Parathyroid adenoma (tissue), 2 donors: ENCODE measurements around the gene PCDHGB3.
"Not testable (repeated sequence)": the region's sequence is repeated elsewhere in the genome, so short reads cannot be mapped to it uniquely, and the experiment has no call there.

Source experiments
- H2AFZ ChIP-seq: fragments of 300-600 bp; sonication (generic); one replicate; pipeline ENCODE4 v1.7.0; 2017; ENCODE audit warnings: antibody characterized with exemption, mild to moderate bottlenecking
- H3K27ac ChIP-seq: fragments of 300-600 bp; sonication (generic); one replicate; pipeline ENCODE4 v1.7.0; 2017
- H3K27me3 ChIP-seq: fragments of 300-600 bp; sonication (generic); one replicate; pipeline ENCODE4 v1.7.0; 2017; ENCODE audit warnings: low read length; ENCODE audit not compliant: control insufficient read depth, insufficient read depth
- H3K36me3 ChIP-seq: fragments of 300-600 bp; sonication (generic); one replicate; pipeline ENCODE4 v1.7.0; 2017; ENCODE audit warnings: low read length; ENCODE audit not compliant: control insufficient read depth, insufficient read depth
- H3K4me1 ChIP-seq: fragments of 300-600 bp; sonication (generic); one replicate; pipeline ENCODE4 v1.7.0; 2017; ENCODE audit warnings: control low read depth
- H3K4me2 ChIP-seq: fragments of 300-600 bp; sonication (generic); one replicate; pipeline ENCODE4 v1.7.0; 2017; ENCODE audit warnings: low read length
- H3K4me3 ChIP-seq: fragments of 300-600 bp; sonication (generic); one replicate; pipeline ENCODE4 v1.7.0; 2017; ENCODE audit warnings: low read depth, low read length
- H3K79me2 ChIP-seq: fragments of 300-600 bp; sonication (generic); one replicate; pipeline ENCODE4 v1.7.0; 2017; ENCODE audit warnings: control low read depth
- H3K9ac ChIP-seq: fragments of 300-600 bp; sonication (generic); one replicate; pipeline ENCODE4 v1.7.0; 2017; ENCODE audit warnings: mild to moderate bottlenecking
- H3K9me3 ChIP-seq: fragments of 300-600 bp; sonication (generic); one replicate; pipeline ENCODE4 v1.7.0; 2017; ENCODE audit warnings: low read length; ENCODE audit not compliant: control insufficient read depth
- TF ChIP-seq, protein P1 (sequence below): fragments of 300-600 bp; sonication (generic); IDR thresholded peaks from one replicate; pipeline ENCODE4 v1.7.0; 2017; ENCODE audit warnings: antibody characterized with exemption, mild to moderate bottlenecking
- donor health status: primary hyperparathyroidism.

Gene PCDHGB3

DNA sequence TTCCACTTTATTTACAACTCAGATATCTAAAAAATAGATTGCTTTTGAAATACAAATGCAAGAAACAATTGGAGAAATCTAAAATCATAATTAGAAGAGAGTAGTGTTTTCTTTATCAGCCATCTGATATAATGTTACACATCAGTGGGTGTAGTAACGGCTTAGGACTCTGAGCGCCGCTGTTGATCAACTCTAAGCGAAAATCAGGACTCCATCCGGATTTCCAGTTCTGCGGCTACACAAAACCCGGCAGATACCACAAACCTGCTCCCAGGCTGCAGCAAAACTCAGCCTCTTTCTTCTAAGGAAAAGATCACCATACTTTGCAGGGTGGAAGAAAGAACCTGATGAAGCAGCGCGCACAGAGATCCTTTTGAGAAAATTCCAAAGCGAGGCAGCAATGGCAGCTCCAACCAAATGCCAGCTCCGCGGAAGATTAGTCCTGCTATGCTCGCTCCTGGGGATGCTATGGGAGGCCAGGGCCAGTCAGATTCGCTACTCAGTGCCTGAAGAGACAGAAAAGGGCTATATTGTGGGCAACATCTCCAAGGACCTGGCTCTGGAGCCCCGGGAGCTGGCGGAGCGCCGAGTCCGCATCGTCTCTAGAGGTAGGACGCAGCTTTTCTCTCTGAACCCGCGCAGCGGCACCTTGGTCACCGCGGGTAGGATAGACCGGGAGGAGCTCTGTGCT lies 32.7 kb downstream of the PCDHGB3 start, which contains the start of gene PCDHGA9:
Gene PCDHGA9, plus strand, starts transcription at position 226 of the 691 bp plus-strand sequence. Its CDS starts 175 bp downstream, at position 401.
- Histone ChIP-seq H3K4me3 (no peak within 1 kb of the TSS), H3K27ac (no peak within 1 kb of the TSS), H2AFZ (no peak within 1 kb of the TSS), H3K9ac (no peak within 1 kb of the TSS), H3K27me3 (no peaks in the 10 kb centered on the region), H3K79me2 (no peaks in the 10 kb centered on the region), H3K9me3 (peaks cover 9% of the 10 kb centered on the region), H3K36me3 (no peaks in the 10 kb centered on the region), H3K4me2 (peak within 1 kb of the TSS; percentile 17), H3K4me1 (no peaks in the 10 kb centered on the region)
- TF ChIP-seq, protein P1, sequence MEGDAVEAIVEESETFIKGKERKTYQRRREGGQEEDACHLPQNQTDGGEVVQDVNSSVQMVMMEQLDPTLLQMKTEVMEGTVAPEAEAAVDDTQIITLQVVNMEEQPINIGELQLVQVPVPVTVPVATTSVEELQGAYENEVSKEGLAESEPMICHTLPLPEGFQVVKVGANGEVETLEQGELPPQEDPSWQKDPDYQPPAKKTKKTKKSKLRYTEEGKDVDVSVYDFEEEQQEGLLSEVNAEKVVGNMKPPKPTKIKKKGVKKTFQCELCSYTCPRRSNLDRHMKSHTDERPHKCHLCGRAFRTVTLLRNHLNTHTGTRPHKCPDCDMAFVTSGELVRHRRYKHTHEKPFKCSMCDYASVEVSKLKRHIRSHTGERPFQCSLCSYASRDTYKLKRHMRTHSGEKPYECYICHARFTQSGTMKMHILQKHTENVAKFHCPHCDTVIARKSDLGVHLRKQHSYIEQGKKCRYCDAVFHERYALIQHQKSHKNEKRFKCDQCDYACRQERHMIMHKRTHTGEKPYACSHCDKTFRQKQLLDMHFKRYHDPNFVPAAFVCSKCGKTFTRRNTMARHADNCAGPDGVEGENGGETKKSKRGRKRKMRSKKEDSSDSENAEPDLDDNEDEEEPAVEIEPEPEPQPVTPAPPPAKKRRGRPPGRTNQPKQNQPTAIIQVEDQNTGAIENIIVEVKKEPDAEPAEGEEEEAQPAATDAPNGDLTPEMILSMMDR: no peak

DNA sequence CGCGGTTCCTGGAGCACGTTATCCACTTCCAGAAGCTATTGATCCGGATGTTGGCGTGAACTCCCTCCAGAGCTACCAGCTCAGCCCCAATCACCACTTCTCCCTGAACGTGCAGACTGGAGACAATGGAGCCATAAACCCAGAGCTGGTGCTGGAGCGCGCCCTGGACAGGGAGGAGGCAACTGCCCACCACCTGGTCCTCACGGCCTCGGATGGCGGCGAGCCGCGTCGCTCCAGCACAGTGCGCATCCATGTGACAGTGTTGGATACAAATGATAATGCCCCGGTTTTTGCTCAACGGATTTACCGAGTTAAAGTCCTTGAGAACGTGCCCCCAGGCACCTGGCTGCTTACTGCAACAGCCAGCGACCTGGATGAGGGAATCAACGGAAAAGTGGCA lies 33.3 kb downstream of the PCDHGB3 start:
- no peak overlapping the region for H3K27ac ChIP-seq
- no peak overlapping the region for H3K9ac ChIP-seq
- H3K9me3 ChIP-seq: peaks cover 9% of the 10 kb centered on the region
- H3K4me2 ChIP-seq: no peak overlapping the region
- H3K79me2 ChIP-seq: no peaks in the 10 kb centered on the region
- H3K4me1 ChIP-seq: no peaks in the 10 kb centered on the region
- no peak overlapping the region for H3K4me3 ChIP-seq
- no peaks in the 10 kb centered on the region for H3K36me3 ChIP-seq
- TF ChIP-seq, protein P1: no peak
- H3K27me3 ChIP-seq: no peaks in the 10 kb centered on the region
- H2AFZ ChIP-seq: no peak overlapping the region

DNA sequence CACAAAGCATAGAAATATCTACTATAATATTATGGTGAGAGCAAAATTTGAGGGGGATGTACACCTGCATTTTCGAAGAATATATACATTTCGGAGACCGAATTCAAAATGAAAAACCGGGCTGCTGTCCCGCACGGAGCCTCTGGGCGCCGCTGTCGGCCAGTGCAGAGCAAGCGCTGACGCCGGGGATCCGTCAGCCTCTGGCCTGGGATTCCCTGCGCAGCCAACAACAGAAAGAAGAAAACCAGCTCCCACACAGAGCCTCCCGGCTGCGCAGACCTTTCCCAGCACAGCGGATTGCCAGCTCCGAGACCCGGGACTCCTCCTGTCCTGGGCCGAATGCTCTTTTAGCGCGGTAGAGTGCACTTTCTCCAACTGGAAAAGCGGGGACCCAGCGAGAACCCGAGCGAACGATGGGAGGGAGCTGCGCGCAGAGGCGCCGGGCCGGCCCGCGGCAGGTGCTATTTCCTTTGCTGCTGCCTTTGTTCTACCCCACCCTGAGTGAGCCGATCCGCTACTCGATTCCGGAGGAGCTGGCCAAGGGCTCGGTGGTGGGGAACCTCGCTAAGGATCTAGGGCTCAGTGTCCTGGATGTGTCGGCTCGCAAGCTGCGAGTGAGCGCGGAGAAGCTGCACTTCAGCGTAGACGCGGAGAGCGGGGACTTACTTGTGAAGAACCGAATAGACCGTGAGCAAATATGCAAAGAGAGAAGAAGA lies 37.9 kb downstream of the PCDHGB3 start, which contains the start of gene PCDHGB6:
Gene PCDHGB6, plus strand, starts transcription at position 232 of the 716 bp plus-strand sequence. Its CDS starts 182 bp downstream, at position 414.
- not testable (repeated sequence) for H3K4me1 ChIP-seq

DNA sequence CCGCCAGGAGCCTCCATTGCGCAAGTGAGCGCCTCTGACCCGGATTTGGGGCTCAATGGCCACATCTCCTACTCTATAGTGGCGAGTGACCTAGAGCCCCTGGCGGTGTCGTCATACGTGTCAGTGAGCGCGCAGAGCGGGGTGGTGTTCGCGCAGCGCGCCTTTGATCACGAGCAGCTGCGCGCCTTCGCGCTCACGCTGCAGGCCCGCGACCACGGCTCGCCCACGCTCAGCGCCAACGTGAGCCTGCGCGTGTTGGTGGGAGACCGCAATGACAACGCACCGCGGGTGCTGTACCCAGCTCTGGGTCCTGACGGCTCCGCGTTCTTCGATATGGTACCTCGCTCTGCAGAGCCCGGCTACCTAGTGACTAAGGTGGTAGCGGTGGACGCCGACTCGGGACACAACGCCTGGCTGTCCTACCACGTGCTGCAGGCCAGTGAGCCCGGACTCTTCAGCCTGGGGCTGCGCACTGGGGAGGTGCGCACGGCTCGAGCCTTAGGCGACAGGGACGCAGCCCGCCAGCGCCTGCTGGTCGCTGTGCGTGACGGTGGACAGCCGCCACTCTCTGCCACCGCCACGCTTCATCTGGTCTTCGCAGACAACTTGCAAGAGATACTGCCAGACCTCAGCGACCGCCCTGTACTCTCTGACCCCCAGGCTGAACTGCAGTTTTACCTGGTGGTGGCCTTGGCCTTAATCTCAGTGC lies 39.7 kb downstream of the PCDHGB3 start:
- Histone ChIP-seq H2AFZ (no peak overlapping the region), H3K36me3 (peaks cover 5% of the 10 kb centered on the region), H3K4me2 (no peak overlapping the region), H3K4me1 (no peaks in the 10 kb centered on the region), H3K27me3 (no peaks in the 10 kb centered on the region), H3K27ac (no peak overlapping the region), H3K4me3 (no peak overlapping the region), H3K79me2 (no peaks in the 10 kb centered on the region), H3K9me3 (peaks cover 6% of the 10 kb centered on the region), H3K9ac (no peak overlapping the region)
- TF ChIP-seq, protein P1: no peak

More for the DNA sequence above, 37.9 kb downstream of the PCDHGB3 start, which contains the start of gene PCDHGB6:
- H3K36me3 ChIP-seq, H3K79me2 ChIP-seq, H2AFZ ChIP-seq, H3K27ac ChIP-seq, H3K9ac ChIP-seq, H3K27me3 ChIP-seq, H3K4me2 ChIP-seq: not testable (repeated sequence)
- H3K4me3 ChIP-seq: peak within 1 kb of the TSS; percentile 17
- H3K9me3 ChIP-seq: peaks cover 10% of the 10 kb centered on the region

DNA sequence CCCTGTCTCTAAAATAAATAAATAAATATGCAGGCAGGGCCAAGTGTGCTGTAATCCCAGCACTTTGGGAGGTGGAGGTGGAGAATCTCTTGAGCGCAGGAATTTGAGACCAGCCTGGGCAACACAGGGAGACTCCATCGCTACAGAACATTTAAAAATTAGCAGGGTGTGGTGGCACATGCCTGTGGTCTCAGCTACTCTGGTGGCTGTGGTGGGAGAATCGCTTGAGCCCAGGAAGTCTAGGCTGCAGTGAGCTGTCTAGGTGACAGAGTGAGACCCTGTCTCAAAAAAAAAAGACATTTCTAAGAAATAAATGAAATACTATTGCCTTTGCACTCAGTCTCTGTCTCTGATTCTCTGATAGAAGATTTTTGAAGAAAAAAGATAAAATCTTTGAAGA lies 41.5 kb downstream of the PCDHGB3 start:
- Histone ChIP-seq H3K4me3 (no peak overlapping the region), H3K27me3 (no peaks in the 10 kb centered on the region), H3K9ac (no peak overlapping the region), H3K79me2 (no peaks in the 10 kb centered on the region), H3K36me3 (peaks cover 5% of the 10 kb centered on the region), H3K27ac (no peak overlapping the region), H2AFZ (no peak overlapping the region), H3K4me1 (no peaks in the 10 kb centered on the region), H3K4me2 (no peak overlapping the region), H3K9me3 (peaks cover 6% of the 10 kb centered on the region)
- TF ChIP-seq, protein P1: no peak
